ENCODE measurements around the gene KLK11.
"Not testable (repeated sequence)": the region's sequence is repeated elsewhere in the genome, so short reads cannot be mapped to it uniquely, and the experiment has no call there.

KLK11 gene

GRCh38 chr19:51000981-51001380, 25.4 kb downstream of the KLK11 start:
- Mint-ChIP-seq H3K27me3 (peaks cover 31% of the 10 kb centered on the region), H3K4me3 (no peak overlapping the region), H3K27ac (no peak overlapping the region), H3K36me3 (no peaks in the 10 kb centered on the region), H3K9me3 (no peaks in the 10 kb centered on the region), H3K4me1 (no peaks in the 10 kb centered on the region)

- no peak overlapping the region for H3K27ac Mint-ChIP-seq
- no peaks in the 10 kb centered on the region for H3K4me1 Mint-ChIP-seq
- no peaks in the 10 kb centered on the region for H3K9me3 Mint-ChIP-seq
- no peak overlapping the region for H3K4me3 Mint-ChIP-seq
- H3K27me3 Mint-ChIP-seq = peaks cover 31% of the 10 kb centered on the region
- H3K36me3 Mint-ChIP-seq = no peaks in the 10 kb centered on the region
Observed at GRCh38 chr19:51000426-51000825, 26.0 kb downstream of the KLK11 start.

- Mint-ChIP-seq H3K4me3 (no peak overlapping the region), H3K36me3 (no peaks in the 10 kb centered on the region), H3K9me3 (no peaks in the 10 kb centered on the region), H3K27ac (no peak overlapping the region), H3K4me1 (no peaks in the 10 kb centered on the region), H3K27me3 (peaks cover 29% of the 10 kb centered on the region)
Observed at GRCh38 chr19:50998686-50999085, 27.7 kb downstream of the KLK11 start.

GRCh38 chr19:50998061-50998460, 28.4 kb downstream of the KLK11 start:
- H3K4me3 Mint-ChIP-seq = no peak overlapping the region
- H3K9me3 Mint-ChIP-seq = no peaks in the 10 kb centered on the region
- no peak overlapping the region for H3K27ac Mint-ChIP-seq
- H3K27me3 Mint-ChIP-seq = peaks cover 26% of the 10 kb centered on the region
- no peaks in the 10 kb centered on the region for H3K36me3 Mint-ChIP-seq
- no peaks in the 10 kb centered on the region for H3K4me1 Mint-ChIP-seq

GRCh38 chr19:50994129-50994528, 32.3 kb downstream of the KLK11 start:
- H3K27me3 Mint-ChIP-seq = peaks cover 23% of the 10 kb centered on the region
- no peaks in the 10 kb centered on the region for H3K36me3 Mint-ChIP-seq
- H3K9me3 Mint-ChIP-seq = no peaks in the 10 kb centered on the region
- no peak overlapping the region for H3K4me3 Mint-ChIP-seq
- no peaks in the 10 kb centered on the region for H3K4me1 Mint-ChIP-seq
- no peak overlapping the region for H3K27ac Mint-ChIP-seq

GRCh38 chr19:50992666-50993035, 33.8 kb downstream of the KLK11 start:
- Mint-ChIP-seq H3K4me3 (no peak overlapping the region), H3K4me1 (no peaks in the 10 kb centered on the region), H3K27me3 (peaks cover 15% of the 10 kb centered on the region), H3K27ac (no peak overlapping the region), H3K9me3 (no peaks in the 10 kb centered on the region), H3K36me3 (no peaks in the 10 kb centered on the region)

GRCh38 chr19:50984416-50984815, 42.0 kb downstream of the KLK11 start:
- not testable (repeated sequence) for H3K36me3 Mint-ChIP-seq, H3K4me1 Mint-ChIP-seq, H3K27ac Mint-ChIP-seq, H3K9me3 Mint-ChIP-seq, H3K4me3 Mint-ChIP-seq
- H3K27me3 Mint-ChIP-seq = peaks cover 30% of the 10 kb centered on the region

- Mint-ChIP-seq H3K27ac (no peak within 1 kb of the TSS), H3K4me3 (no peak within 1 kb of the TSS), H3K27me3 (peaks cover 33% of the 10 kb centered on the region), H3K4me1 (no peaks in the 10 kb centered on the region), H3K9me3 (no peaks in the 10 kb centered on the region), H3K36me3 (no peaks in the 10 kb centered on the region)
Observed at GRCh38 chr19:50983625-50984292, 42.7 kb downstream of the KLK11 start, which contains the start of gene KLK7. TSS of gene KLK7 (minus strand) at chr19:50983917. CDS start at chr19:50982399, 1,518 bp downstream.

- no peaks in the 10 kb centered on the region for H3K36me3 Mint-ChIP-seq
- no peaks in the 10 kb centered on the region for H3K4me1 Mint-ChIP-seq
- no peak overlapping the region for H3K4me3 Mint-ChIP-seq
- no peak overlapping the region for H3K27ac Mint-ChIP-seq
- peaks cover 38% of the 10 kb centered on the region for H3K27me3 Mint-ChIP-seq
- H3K9me3 Mint-ChIP-seq = no peaks in the 10 kb centered on the region
Observed at GRCh38 chr19:50982186-50982585, 44.2 kb downstream of the KLK11 start.

- no peak overlapping the region for H3K27ac Mint-ChIP-seq
- H3K27me3 Mint-ChIP-seq = peaks cover 38% of the 10 kb centered on the region
- no peaks in the 10 kb centered on the region for H3K4me1 Mint-ChIP-seq
- H3K9me3 Mint-ChIP-seq = no peaks in the 10 kb centered on the region
- no peaks in the 10 kb centered on the region for H3K36me3 Mint-ChIP-seq
- no peak overlapping the region for H3K4me3 Mint-ChIP-seq
Observed at GRCh38 chr19:50981587-50982146, 44.7 kb downstream of the KLK11 start.

GRCh38 chr19:50980208-50980607, 46.2 kb downstream of the KLK11 start:
- H3K9me3 Mint-ChIP-seq = no peaks in the 10 kb centered on the region
- H3K4me1 Mint-ChIP-seq = no peaks in the 10 kb centered on the region
- H3K27ac Mint-ChIP-seq = no peak overlapping the region
- peaks cover 44% of the 10 kb centered on the region for H3K27me3 Mint-ChIP-seq
- no peak overlapping the region for H3K4me3 Mint-ChIP-seq
- no peaks in the 10 kb centered on the region for H3K36me3 Mint-ChIP-seq

- Mint-ChIP-seq H3K4me1 (no peaks in the 10 kb centered on the region), H3K36me3 (no peaks in the 10 kb centered on the region), H3K27ac (no peak overlapping the region), H3K27me3 (peaks cover 41% of the 10 kb centered on the region), H3K9me3 (no peaks in the 10 kb centered on the region), H3K4me3 (no peak overlapping the region)
Observed at GRCh38 chr19:50979758-50980157, 46.7 kb downstream of the KLK11 start.

- peaks cover 43% of the 10 kb centered on the region for H3K27me3 Mint-ChIP-seq
- H3K4me3 Mint-ChIP-seq = no peak overlapping the region
- no peaks in the 10 kb centered on the region for H3K4me1 Mint-ChIP-seq
- H3K9me3 Mint-ChIP-seq = no peaks in the 10 kb centered on the region
- H3K36me3 Mint-ChIP-seq = no peaks in the 10 kb centered on the region
- no peak overlapping the region for H3K27ac Mint-ChIP-seq
Observed at GRCh38 chr19:50978772-50979390, 47.5 kb downstream of the KLK11 start.

GRCh38 chr19:50977626-50978025, 48.8 kb downstream of the KLK11 start:
- H3K27me3 Mint-ChIP-seq = peaks cover 47% of the 10 kb centered on the region
- H3K4me1 Mint-ChIP-seq = no peaks in the 10 kb centered on the region
- no peak overlapping the region for H3K27ac Mint-ChIP-seq
- no peaks in the 10 kb centered on the region for H3K9me3 Mint-ChIP-seq
- H3K4me3 Mint-ChIP-seq = no peak overlapping the region
- H3K36me3 Mint-ChIP-seq = no peaks in the 10 kb centered on the region

GRCh38 chr19:50975766-50976165, 50.6 kb downstream of the KLK11 start:
- Mint-ChIP-seq H3K27ac (no peak overlapping the region), H3K9me3 (no peaks in the 10 kb centered on the region), H3K27me3 (peaks cover 43% of the 10 kb centered on the region), H3K36me3 (no peaks in the 10 kb centered on the region), H3K4me1 (no peaks in the 10 kb centered on the region), H3K4me3 (no peak overlapping the region)

- H3K27me3 Mint-ChIP-seq = peaks cover 43% of the 10 kb centered on the region
- no peaks in the 10 kb centered on the region for H3K9me3 Mint-ChIP-seq
Observed at GRCh38 chr19:50974702-50975556, 51.5 kb downstream of the KLK11 start.

More at GRCh38 chr19:50974702-50975556, 51.5 kb downstream of the KLK11 start:
- Mint-ChIP-seq H3K4me1 (no peaks in the 10 kb centered on the region), H3K4me3 (no peak overlapping the region), H3K36me3 (no peaks in the 10 kb centered on the region), H3K27ac (no peak overlapping the region)

Data from activated naive CD4-positive, alpha-beta T cell treated with anti-CD3 and anti-CD28 coated beads, Interleukin-2, amount 50 U/mL, for 24 hours (primary cell).